NCI-H69 (cell line): Measurements from ENCODE around the gene CELF4.

Experiments used
- DNase-seq: peaks from one replicate; lab custom pipeline; 2025; lab: John Stamatoyannopoulos, UW

The CELF4 gene

DNA sequence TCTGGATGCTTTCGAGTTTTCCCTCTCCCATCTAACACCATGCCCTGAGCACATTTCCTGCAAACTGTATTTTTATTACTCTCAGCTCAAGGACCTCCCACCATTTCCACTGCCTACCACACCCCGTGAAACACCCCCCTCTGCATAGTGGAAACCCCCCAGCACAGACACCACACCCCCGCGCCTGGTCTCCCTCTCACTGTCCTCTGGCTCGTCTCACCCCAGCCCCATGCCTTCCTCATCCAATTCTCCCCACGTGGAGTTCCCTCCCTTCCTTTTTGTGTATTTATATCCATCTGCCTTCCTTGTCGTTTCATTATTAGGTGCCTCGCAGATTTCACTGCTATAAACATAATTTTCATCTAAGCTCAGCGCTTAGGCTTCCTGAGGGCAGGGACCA, 307.5 kb downstream of the CELF4 start:
- no peak for DNase-seq

DNA sequence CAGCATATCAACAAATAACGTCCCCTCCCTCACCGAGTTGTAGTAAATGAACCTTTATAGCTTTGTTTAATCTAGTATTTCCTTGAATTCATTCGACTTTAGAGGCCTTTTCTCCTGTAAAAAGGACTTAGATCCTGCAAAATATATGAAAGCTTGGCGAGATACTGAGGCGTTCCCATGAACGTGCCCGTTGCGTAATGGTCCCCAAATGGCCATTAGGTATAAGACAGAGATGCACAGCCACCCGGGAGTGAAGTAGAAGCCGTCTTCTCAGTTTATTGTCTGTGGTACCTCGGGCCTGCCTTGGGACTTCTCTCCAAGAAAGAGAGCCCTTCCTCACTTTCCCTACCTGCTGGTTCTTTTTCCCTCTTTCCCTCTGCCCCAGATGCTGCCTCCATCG, 310.6 kb downstream of the CELF4 start:
- no peak for DNase-seq

DNA sequence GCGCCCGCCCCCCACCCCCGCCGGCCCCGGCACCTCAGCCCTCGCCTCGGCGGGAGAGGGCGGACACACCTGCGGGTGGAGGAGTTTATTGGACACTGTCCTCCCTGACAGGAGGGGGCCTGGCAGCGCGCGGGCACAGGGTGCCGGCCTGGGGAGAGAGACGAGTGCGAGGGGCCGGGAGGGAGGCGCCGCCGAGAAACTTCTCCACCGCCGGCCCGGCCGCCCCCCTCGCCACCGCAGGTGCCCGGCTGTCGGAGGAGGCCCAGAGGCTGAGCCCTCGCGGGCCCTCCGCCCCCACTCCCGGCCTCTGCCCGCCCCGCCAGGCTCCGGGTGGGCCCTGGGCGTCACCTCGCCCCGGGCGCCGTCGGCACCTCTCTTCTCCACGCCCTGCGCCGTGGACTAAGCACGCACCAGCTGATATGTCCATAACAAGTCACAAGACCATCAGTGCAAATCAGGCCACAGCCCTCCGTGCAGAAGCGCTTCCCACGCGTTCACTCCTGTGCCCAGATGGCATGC, 311.3 kb downstream of the CELF4 start:
- DNase-seq, result peak; percentile 82

DNA sequence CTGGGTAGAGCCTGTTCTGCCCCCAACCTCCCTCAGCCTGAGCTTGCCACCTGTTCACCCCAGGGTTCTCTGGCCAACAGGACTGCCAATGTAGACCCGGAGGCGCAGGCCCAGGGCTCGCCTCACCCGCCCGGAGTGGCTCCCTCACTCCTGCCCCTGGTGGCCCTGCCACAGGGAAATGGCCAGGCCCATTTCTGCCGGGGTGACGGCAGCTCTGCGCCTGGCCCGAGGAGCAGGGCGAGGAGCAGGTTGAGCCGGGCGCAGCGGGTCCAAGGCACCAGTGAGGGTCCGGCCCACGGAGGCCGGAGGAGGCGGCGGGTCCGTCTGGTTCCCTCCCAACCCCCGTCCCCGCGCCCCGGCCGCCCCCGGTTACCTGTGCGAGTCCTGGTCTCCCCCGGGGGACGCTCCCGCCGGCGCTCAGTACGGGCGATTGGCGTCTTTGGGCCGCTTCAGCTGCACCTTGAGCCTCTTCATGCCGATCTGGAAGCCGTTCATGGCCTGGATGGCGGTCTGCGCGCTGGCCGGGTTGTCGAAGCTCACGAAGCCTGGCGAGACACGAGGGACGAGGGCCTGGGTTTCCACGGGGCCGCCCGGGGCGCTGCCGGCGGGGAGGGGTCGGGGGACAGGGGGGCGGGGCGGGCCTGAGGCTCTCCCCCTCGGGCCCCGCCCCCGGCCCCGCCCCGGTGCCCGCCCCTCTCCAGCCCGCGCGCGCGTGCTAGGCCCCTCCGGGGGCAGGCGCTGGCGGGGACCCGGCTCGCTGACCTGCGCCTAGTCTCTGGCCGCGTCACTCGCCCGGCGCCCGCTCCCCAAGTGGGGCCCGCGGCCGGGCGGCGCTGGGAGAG, 312.0 kb downstream of the CELF4 start:
- no peak for DNase-seq

DNA sequence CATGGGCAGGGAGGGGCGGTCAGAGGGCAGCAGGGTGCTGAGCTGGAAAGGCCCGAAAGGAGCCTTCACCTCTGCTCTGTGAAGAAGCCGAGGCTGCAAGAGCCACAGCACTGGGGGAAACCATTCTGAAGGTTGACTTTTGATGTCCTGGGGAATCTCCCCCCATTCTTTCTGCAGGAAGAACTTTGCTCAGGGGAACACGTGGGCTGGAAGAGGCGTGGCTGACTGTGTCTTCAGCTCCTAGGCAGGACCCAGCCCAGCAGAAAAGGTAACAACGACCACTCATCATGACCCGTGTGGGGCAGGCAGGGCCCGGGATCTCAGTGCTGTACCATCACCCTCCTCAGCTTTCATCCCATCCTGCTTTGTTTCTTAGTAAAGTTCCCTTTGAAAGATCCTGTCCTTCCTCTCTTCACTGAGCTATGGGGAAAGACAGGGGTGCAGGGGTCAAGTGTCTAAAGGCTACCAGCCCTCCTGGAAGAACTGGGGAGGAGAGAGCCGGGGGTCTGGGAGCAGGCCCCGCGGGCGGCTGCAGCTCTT, 312.7 kb downstream of the CELF4 start:
- no peak for DNase-seq

DNA sequence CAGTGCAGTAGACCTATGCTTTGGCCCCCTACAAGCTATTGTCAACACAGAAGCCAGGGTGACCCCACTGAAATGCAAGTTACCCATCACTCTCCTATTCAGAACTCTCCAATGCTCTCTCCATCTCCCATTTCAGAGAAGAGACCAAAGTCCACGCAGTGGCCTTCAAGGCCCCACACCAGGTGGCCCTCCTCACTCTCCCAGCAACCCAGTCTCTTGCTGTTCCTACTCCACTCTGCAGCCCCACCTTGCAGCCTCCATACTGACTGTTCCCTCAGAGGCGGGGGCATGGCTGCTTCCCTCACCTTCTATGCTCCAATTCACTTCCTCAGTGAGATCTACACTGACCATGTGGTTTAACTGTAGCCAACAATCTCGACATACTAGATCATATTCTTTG, 313.3 kb downstream of the CELF4 start:
- DNase-seq, result no peak

DNA sequence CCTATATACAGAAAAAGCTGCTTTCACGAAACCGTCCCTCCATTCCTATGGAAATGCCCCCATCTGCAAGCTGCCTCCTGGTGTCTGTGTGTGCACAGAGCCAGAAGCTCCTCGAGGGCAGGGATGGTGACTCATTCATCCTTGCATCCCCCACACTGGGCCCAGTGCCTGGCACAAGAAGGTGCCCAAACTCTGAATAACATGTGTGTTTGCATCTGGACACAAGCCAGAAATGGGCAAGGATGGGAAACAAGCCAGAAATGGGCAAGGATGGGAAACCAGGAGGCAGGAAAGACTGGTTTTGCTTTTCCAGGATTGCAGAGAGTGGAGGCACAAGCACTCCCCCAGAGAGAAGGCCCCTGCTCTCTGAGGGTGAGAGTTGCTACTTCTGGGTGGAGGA, 313.9 kb downstream of the CELF4 start:
- peak; percentile 80 for DNase-seq

DNA sequence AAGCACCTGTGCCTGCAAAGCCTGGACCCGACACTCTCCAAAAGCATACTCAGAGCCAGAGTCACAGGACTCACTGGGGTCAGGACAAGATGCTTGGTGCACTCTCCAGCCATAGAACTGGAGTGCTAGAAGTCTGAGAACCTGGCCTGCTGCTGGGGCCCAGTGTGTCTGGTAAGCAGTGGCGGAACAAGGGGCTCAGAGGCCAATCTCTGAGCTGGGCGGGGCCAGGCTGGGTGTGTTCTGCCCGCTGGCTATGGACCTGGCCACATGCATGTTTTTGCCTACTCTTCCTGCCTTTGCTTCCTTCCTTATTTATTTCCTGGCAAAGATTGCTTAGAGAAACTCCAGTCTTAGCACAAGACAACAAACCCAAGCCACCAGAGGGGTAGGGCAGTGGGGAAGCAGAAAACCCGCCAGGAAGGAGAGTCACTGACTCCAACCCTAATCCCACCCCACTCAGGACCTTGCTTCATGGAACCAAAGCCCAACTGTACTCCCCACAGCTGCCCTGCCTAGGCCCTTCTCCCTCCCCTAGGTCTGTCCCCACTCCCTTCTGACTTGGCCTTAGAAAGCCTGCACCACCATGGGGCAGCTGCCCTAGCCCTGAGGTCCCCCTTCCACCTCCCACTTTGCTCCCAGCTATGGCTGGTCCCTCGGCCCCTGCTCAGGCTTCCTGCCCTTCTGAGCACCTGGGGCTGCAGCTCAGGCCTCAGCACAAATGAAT, 315.5 kb downstream of the CELF4 start:
- no peak for DNase-seq

DNA sequence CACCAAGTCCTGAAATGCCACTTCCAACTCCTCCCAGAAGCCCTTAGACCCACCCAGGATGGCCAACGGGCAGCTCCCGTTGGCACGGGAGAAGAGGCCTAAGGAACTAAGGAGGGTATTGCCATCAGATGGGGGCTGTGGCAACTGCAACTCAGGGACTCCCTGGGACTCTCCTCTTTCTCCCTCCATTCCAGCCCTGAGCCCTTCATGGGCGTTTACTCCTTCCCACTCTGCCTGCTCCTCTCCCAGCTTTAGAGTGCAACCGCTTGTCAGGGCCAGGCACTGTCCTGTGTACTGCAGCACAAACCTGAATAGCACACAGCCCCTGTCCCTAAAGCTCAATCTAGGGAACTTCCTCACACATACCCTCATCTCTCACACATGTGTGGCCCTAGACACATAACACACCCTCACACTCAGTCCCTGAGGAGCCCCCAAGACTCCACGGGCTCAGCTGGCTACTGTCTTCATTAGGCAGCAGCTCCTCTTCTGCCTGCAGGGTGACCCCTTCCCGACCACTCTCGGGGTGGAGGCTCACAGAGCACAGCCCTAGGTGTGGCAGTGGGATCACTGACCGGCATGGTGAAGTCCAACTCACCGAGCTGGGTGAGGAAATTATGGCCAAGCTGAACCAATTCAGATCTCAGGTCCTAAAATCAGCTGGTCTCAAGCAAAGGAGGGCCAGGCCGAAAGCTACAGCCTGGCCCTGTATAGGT, 316.3 kb downstream of the CELF4 start:
- DNase-seq, result no peak

DNA sequence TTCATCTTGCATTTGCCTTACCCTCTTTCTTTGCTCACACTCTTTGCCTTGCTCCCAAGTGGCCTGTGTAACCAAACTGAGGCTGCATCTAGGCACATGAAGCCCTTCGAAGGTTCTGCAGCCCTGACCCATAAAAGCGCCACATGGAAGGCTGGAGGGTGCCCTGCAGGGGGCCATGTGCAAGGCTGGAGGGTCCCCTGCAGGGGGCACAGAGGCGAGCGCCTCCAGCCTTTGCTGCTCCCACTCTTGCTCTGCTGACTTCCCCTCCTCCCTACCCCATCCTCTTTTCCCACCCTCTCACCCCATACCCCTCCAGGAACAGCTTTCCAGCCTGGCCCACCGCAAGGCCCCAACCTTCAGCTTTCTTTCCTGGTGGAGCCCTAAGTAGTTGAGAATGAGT, 317.3 kb downstream of the CELF4 start:
- DNase-seq, result no peak

DNA sequence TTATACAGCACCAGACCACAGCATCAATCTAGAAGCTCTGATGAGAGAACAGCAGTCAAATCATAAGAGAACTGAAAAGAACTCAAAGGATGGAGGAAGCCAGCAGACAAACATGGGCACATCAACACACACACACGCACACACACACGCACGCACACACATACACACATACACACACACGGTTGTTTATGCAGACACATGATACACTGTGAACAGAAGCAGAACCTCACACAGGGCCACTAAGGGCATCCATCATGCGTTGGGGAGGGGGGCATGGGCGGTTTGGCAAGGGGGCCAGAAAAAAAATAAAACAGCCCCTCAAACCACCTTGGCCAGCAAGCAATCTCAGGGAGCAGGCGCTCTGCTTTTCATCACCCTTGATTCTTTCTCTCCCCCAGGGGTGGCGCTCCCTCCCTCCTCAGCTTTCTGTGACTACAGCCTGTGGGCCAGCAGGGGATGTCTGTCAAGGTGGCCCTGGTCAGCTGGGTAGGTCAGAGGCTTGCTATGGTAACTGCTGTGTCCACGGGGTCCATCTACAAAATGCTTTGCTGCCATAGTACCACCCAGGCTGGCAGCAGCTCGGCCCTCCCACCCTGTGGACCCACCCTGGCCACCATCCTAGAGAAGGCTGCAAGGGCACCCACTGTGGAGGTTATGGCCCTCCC, 318.0 kb downstream of the CELF4 start:
- no peak for DNase-seq

DNA sequence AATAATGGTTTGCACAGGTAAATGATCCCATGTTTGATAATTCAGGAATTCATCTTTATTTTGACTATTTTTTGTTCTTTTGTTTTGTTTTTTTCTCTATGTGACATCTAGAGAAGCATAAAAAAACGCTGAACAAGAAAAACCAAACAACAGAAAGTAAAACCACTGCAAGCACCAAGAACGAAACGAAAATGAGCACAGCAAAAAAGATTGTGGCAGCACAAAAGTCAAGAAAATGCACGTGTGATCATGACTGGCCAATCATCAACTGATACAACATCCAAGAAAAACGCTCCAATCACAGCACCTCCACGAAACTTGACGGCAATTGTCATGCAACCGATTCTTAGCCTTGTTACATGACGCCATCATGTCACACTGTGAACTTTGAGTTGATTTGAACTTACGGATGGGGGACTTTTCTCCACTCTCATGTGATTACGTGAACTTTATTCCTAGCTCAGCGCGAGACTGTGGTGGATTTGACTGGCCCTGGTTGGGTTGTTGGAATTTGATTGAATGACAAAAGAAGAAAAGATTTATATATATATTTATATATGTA, 318.7 kb downstream of the CELF4 start:
- DNase-seq, result no peak

DNA sequence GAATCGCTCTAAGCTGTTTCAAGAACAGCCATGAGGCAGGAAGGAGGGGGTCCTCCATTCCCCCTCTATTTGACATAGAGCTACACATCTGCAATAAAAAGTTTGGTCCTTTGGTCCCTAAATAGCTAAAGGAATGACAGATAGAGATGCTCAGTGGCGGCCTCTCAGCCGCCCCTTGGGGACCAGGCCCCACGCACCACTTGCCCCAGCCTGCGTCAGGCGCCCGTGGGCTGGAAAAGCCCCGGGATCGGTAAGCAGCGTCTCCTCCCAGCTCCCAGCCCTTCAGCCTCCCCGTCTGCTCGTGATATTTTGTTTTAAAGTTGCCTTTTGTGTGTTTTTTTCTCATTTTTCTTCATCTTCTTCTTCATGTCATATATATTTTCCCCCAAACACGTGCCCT, 321.0 kb downstream of the CELF4 start:
- no peak for DNase-seq

DNA sequence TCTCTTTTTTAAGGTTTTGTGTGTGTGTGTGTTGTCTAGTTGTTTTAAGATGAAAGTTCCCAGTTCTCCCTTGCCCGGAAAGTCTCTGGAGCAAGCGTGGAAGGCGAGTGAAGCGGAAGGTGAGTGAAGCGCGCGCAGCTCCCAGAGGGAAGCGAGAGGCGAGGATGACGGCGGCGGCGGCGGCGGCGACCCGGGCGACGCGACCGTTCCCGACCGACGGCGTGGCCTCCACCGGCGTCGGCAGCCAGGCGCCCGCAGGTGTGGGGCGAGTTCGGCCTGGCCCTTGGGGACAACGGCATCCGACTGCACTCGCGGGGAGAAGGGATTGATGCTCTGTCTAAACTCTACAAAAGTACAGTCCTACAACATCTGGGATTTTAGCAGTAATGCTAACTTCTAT, 321.9 kb downstream of the CELF4 start:
- no peak for DNase-seq

DNA sequence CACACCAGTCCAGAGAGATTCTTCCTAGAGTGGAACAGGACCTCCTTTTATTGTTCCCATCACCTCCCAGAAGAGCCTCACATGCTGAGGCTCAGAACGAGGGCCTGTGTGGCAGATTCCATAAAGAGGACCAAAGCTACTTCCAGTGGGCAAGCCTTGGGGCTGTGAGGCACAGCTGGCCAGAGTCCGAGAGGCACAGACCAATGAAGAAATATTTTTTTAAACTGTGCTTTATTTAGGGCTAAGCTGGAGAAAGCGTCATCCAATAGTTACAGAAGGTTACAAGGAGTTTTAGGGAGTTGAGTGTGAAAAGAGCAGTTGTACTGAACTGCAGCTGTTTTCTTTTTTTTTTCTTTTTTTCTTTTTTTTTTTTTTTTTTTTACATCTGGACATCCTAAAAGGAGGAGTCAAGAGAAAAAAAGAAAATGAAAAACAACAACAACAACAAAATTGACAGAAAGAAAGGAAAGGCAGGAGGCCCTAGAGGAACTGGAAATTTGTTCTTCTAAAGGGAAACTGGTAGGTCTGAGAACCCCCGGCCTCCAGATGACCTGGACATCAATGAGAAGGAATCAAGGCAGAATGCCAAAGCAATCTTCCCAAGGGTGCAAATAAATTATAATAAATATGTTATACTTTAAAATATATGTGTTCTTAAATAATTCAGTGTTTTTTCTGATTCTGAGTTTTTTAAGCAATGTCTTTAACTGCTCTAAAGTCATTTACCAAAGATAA, 322.6 kb downstream of the CELF4 start:
- DNase-seq, result no peak

DNA sequence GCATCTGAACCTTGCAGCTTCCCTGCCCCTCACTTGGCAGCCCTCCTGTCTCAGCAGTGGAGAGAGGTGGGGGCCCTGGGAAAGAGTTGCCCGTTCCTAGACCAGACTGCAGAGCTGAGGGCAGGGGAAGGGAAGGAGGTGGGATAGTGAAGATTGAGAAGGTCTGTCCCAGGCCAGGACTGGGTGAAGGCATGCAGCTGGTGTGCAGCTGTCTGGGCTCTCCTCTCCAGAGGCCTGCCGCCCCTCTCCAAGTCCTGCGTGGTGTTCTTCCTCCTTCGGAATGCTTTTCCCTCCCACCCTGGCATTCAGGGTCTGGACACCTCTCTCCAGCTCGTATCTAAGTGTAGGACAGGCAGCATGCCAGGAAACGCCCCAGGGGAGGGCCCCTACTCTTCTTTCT, 323.5 kb downstream of the CELF4 start:
- DNase-seq, result no peak

DNA sequence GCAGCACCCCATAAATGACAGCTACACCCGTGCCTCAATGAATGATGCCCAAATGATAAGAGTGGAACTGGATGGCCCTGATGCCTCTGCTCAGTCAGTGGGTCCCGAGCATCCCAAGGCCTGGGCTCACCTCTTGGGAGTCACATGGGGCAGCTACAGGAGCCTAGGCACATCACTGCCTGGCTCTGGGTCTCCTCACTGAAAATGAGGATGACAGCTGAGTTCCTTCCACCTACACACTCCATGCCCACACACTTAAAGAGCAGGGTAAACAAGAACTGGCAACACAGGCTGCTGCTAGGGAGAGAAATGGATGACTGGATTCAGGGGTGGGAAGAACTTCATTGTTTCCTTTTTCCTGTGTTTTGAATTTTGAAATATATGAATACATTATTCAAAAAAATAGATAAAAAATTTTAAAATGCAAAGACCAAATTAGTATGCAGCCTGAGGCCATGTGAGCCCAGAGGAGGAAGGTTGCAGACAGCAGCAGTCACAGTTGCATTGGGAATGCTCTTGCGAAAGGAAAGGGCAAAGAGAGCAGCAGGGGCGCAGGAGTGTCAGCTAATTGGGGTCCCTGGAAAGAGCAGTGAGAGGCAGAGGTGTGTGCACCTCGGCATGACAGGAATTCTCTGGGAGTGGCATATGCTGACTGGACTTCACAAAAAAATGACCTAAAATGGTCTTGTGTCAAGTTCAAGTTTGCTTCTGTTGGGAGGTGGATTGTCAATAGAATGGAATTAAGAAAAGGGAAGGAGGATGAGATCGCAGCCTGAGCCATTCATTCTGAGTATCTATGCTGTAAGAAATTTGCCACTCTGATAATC, 327.1 kb downstream of the CELF4 start:
- peak; percentile 38 for DNase-seq

DNA sequence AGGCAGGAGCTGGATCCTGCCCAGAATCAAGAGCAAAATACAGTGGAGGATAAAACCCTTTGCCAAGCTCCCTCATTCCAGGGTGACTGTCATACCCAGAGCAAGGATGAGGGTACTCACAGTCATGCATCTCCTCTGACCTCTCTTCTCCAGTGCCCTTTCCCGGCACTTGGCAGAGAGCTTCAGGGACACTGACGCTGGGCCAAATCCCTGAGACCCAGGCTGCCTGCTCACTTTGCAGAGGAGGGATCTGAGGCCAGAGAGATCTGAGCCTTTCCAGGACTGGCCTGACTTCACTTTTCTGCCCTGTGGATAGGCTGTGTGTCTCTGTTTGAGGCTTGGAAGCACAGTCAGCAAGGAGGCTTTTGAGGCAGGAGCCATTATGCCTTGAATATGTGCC, 330.0 kb downstream of the CELF4 start:
- DNase-seq, result no peak

DNA sequence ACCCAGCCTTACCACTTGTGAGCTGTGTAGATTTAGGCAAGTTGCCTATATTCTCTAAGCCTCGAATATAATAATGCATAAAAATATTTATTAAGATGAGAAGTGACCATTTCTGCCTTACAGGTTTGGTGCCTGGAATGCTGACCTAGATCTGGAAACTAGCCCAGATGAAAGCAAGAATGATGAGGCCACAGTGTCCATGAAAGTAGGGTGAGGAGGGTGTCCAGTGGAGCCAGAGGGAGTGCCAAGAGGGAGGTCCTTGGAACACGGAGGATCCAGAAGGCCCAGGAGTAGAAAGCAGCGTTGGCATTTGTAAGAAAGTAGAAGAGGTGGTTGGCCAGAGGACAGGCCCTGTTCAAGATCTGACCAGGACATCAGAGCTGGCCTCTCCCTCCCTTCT, 334.3 kb downstream of the CELF4 start:
- no peak for DNase-seq

DNA sequence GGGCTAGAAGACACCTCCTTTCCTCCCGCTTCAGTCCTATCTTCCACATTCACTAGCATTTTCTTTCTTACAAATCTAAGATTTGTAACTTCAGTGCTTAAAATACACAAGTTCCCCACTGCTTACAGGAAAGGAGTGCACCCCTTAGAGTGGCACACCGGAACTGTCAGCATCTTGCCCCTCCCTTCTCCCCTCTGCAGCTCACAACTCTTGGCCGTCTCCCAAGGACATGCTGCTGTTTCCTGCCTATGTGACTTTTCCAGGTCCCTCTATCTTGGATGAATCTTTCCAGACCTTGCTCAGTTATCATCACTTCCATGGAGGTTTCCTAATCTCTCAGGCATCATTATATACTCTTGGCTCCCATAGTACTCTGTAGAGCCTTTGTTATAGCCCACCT, 334.8 kb downstream of the CELF4 start:
- peak; percentile 44 for DNase-seq
